NB4 (cell line): ENCODE measurements around the gene CES2.

Experiments
- DNase-seq: peaks from one replicate; pipeline ENCODE4 v3.0.0; 2010; ENCODE audit warnings: low read depth
- H3K4me3 ChIP-seq: one replicate; pipeline ENCODE4 v1.5.1; 2011; ENCODE audit warnings: mild to moderate bottlenecking, low read depth, low read length, moderate library complexity
- MYC ChIP-seq: IDR thresholded peaks from 2 replicates; pipeline ENCODE4 v1.6.1; 2011; ENCODE audit warnings: low read depth, low read length
- POLR2A ChIP-seq: IDR thresholded peaks from 2 replicates; pipeline ENCODE4 v1.6.1; 2011; ENCODE audit warnings: mild to moderate bottlenecking; ENCODE audit not compliant: insufficient read length; ENCODE audit errors: extremely low read depth
- TF ChIP-seq, protein P1 (sequence below): IDR thresholded peaks from one replicate; pipeline ENCODE4 v1.5.1; 2012; ENCODE audit warnings: low read depth, low read length
- TF ChIP-seq, protein P2 (sequence below): IDR thresholded peaks from 2 replicates; pipeline ENCODE4 v1.6.1; 2011; ENCODE audit warnings: low read depth, low read length

Gene CES2

DNA sequence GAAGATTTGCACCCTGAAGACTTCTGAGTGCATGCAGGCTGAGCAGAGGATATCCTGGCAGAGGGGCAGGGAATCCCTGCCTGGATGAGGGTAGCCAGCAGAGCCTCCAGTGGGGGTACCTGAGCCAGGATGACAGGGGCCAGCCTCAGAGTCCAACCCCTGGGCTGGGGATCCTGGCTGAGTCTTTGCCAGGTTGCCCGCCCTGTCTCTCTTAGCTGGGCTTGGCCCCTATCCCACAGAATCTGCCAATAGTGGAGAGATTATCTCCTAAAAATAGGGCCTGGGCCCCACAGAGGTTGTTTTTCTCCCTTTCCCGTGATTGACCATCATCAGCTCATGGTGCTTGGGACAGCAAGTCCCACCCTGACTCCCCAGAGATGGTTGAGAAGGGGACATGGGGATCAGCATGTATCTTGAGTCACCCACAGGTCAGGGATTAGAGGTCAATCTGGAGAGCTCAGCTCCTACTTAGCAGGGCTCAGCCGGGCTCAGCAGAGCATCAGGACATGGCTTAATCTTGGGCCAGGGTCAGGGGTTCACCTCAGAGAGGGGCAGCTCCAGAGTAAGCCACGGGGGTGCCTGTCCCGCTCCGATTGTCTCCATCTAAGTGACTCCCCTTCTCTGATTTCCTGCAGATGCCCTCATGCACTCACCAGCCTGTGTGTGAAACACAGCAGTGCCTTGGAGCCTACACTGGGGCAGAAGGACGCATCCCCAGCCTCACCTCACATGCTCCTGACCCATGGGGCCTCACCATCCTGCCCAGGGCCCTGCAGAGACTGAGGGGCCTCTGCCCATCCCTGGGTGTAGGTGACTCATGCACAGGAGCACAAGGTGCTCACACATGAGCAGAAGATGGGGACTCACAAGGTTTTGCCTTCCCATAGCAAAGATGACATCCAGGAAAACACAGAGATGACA, 28.1 kb upstream of the CES2 start:
- H3K4me3 ChIP-seq = no peak overlapping the region
- TF ChIP-seq MYC = no peak
- TF ChIP-seq, protein P1, sequence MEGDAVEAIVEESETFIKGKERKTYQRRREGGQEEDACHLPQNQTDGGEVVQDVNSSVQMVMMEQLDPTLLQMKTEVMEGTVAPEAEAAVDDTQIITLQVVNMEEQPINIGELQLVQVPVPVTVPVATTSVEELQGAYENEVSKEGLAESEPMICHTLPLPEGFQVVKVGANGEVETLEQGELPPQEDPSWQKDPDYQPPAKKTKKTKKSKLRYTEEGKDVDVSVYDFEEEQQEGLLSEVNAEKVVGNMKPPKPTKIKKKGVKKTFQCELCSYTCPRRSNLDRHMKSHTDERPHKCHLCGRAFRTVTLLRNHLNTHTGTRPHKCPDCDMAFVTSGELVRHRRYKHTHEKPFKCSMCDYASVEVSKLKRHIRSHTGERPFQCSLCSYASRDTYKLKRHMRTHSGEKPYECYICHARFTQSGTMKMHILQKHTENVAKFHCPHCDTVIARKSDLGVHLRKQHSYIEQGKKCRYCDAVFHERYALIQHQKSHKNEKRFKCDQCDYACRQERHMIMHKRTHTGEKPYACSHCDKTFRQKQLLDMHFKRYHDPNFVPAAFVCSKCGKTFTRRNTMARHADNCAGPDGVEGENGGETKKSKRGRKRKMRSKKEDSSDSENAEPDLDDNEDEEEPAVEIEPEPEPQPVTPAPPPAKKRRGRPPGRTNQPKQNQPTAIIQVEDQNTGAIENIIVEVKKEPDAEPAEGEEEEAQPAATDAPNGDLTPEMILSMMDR = no peak
- TF ChIP-seq, protein P2, sequence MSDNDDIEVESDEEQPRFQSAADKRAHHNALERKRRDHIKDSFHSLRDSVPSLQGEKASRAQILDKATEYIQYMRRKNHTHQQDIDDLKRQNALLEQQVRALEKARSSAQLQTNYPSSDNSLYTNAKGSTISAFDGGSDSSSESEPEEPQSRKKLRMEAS = no peak
- TF ChIP-seq POLR2A = no peak
- no peak for DNase-seq

DNA sequence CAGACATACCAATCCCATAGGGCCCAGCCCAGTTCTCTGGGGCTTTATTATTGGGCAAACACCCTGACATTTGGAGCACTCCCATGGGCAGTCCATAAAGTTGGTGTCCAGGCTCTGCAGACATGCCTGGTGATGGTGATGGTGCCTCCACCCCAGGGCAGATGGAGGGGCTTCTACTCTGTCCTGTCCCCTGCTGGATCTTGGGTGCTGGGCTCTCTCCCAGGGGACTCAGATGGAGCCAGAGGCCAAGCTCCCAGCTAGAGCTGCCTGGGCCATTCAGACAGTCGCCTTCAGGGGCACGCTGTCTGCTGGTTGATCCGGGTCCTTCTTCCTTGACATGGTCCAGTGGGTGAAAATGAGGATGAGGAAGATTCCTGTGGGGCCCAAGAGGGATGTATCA, 27.2 kb upstream of the CES2 start:
- no peak for DNase-seq
- H3K4me3 ChIP-seq = no peak overlapping the region
- TF ChIP-seq MYC = no peak
- TF ChIP-seq POLR2A = no peak

DNA sequence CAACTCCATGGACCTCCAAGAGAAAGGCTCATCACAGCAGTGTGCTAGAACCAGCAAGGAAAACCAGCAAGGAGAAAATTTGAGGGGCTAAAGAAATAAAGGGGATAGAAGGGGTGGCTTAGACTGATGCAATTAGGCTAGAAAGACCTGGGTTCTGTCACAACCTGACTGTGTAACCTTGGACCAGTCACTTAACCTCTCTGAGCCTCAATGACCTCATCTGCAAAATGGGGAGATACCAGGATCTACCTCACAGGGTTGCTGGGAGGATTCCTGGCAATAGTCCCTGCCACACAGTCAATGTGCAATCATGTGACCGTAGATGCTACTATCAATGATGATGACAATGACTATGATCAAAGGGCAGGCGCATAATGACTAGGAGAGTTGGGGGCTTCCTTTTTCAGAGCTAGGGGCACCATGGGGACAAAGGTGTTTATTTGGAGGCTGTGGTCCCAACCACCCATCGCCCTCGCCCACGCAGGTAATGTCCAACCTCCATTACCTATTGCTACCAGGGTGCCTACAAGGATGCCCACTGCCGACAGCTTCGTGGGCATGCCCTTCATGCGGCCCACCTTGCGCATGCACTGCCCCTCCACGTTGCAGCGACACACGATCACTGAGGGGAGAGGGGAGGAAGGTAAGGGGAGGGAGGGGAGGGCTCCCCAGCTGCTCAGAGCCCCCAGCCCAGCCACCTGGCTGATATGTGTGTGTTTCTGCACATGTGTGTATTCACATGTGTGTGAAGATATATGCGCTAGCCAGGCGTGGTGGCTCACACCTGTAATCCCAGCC, 26.4 kb upstream of the CES2 start:
- no peak overlapping the region for H3K4me3 ChIP-seq
- DNase-seq = no peak
- TF ChIP-seq MYC = no peak
- TF ChIP-seq, protein P1 = no peak
- TF ChIP-seq, protein P2 = no peak
- no peak for TF ChIP-seq POLR2A

DNA sequence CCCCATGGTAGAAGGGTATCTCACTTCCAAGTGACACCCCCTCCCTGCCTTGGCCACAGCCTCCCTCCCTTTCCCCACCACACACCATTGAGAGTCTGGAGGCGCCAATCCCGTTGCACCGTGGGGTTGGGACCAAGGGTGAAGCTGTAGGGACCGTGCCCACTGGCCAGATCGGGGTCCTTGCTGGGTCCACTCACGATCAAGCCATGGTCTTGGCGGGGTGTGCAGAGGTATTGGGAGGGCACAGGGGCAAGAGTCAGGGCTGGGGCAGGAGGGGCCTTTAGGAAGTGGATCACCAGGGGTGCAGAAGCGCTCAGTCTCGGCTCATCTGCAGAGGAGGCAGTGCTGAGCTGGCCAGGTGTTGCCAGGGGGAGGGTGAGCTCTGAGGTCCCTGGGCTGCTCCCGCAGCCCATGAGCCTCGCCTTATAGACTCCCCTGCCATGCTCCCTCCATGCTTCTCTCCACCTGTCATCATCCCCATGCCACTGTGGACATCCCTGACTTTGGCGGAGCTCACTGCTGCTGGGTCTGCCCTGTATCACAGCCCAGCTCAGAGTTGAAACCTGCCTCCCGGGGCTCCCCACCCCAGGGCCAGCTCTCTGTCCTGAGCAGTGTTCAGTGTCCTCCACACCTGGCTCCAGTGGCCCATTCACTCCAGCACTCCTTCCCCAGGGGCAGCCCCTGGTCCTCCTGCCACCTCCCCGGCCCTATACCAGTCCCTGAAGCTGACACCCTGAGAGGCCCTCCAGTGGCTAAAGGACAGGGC, 25.0 kb upstream of the CES2 start:
- H3K4me3 ChIP-seq = no peak overlapping the region
- DNase-seq = no peak
- TF ChIP-seq MYC = no peak
- TF ChIP-seq, protein P2 = no peak
- no peak for TF ChIP-seq POLR2A
- TF ChIP-seq, protein P1 = no peak

DNA sequence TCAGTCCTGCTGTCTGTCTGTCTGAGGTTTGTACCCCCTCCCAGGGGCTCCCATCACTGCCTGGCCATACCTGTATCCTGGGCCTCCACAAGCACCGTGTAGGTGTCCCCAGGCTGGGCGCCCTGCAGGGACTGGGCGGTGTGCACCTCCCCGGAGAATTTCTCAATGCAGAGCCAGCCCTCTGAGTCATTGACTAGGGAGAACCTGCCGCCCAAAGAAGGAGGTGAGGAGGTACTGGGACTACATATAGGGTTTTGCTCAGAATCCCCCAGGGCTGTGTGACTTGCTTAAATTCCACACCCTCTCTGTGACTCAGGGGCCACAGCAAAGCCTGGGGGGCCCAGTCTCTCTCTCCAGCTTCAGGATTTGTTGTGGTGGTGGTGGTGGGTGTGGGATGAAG, 24.2 kb upstream of the CES2 start:
- peak; percentile 43 for DNase-seq
- no peak overlapping the region for H3K4me3 ChIP-seq
- TF ChIP-seq MYC (no peak), POLR2A (no peak)
- TF ChIP-seq, protein P2 = no peak
- TF ChIP-seq, protein P1 = no peak
